ENCODE measurements around the gene FAM131B. TPM values are rescaled to one million over a fixed set of nuclear protein-coding genes. Genes with fewer than 3 reads are reported as not detected.

Gene FAM131B
- total RNA-seq, 1 experiment from 2014 or later: 25.3 TPM

GRCh38 chr7:143374561-143374960, 12.0 kb upstream of the FAM131B start (continued):
- no peak for TF ChIP-seq PREB (CRISPR knock-in tag; IDR thresholded peaks at IDR 0.05; ENCODE audit: borderline replicate concordance)
- TF ChIP-seq ATF6 (CRISPR knock-in tag; IDR thresholded peaks at IDR 0.05): no peak
- TF ChIP-seq NFE2L1 (CRISPR knock-in tag; IDR thresholded peaks at IDR 0.05): no peak
- TF ChIP-seq KAT7 (CRISPR knock-in tag; IDR thresholded peaks at IDR 0.05; ENCODE audit: borderline replicate concordance): no peak
- TF ChIP-seq RORB (CRISPR knock-in tag; IDR thresholded peaks at IDR 0.05): no peak
- no peak for TF ChIP-seq PRDM15 (CRISPR knock-in tag; IDR thresholded peaks at IDR 0.05)
- no peak for TF ChIP-seq JAZF1 (CRISPR knock-in tag; IDR thresholded peaks at IDR 0.05)

- DNase-seq (ENCODE audit: low spot score) (no peak), ATAC-seq (0 out of 2 replicates have a peak, but pooled peaks have one; percentile 12)
- Mint-ChIP-seq H3K4me3 (no peak overlapping the region), H3K27me3 (ENCODE audit: low read depth) (no peaks in the 10 kb centered on the region), H3K4me1 (peaks cover 66% of the 10 kb centered on the region), H3K36me3 (no peaks in the 10 kb centered on the region), H3K9me3 (no peaks in the 10 kb centered on the region), H3K27ac (no peak overlapping the region)
- ChIA-PET POLR2A (no interaction called here), CTCF (interaction anchor here (0.6 to 5.8 kb wide), 4 partner anchors 13 to 75 kb away, joined by 3 to 27 read pairs (median 4); partner anchors contain the start of gene EPHA1)
- TF ChIP-seq ZBTB43 (CRISPR knock-in tag; IDR thresholded peaks at IDR 0.05): no peak
- no peak for TF ChIP-seq CBFB (CRISPR knock-in tag; IDR thresholded peaks at IDR 0.05; ENCODE audit: low read depth)
- TF ChIP-seq NR2C2 (CRISPR knock-in tag; IDR thresholded peaks at IDR 0.05): no peak
- no peak for TF ChIP-seq ZNF425 (CRISPR knock-in tag; conservative IDR thresholded peaks at IDR 0.05)
- TF ChIP-seq ATF1 (CRISPR knock-in tag; IDR thresholded peaks at IDR 0.05): no peak
- TF ChIP-seq NR1H2 (CRISPR knock-in tag; IDR thresholded peaks at IDR 0.05): no peak
- no peak for TF ChIP-seq KAT7 (CRISPR knock-in tag; IDR thresholded peaks at IDR 0.05; ENCODE audit: borderline replicate concordance)
- no peak for TF ChIP-seq FOXP4 (CRISPR knock-in tag; IDR thresholded peaks at IDR 0.05)
- TF ChIP-seq PRRX2 (CRISPR knock-in tag; IDR thresholded peaks at IDR 0.05): no peak
- TF ChIP-seq MXD4 (CRISPR knock-in tag; IDR thresholded peaks at IDR 0.05; ENCODE audit: borderline replicate concordance): no peak
- no peak for TF ChIP-seq GABPB1 (CRISPR knock-in tag; IDR thresholded peaks at IDR 0.05)
- TF ChIP-seq TEAD4 (CRISPR knock-in tag; IDR thresholded peaks at IDR 0.05): no peak
- TF ChIP-seq ARID4B (CRISPR knock-in tag; IDR thresholded peaks at IDR 0.05; ENCODE audit: borderline replicate concordance): no peak
Observed at GRCh38 chr7:143373255-143373794, 10.8 kb upstream of the FAM131B start.
